SU-DHL-6 (cell line): ENCODE measurements around the gene HOXD10.

Experiments
- H2AFZ ChIP-seq: fragments of 200-600 bp; sonication (generic); 2 replicates; pipeline ENCODE4 v1.6.1; 2014; ENCODE audit warnings: low read depth, mild to moderate bottlenecking, moderate library complexity, mixed read lengths, antibody characterized with exemption, low read length; ENCODE audit not compliant: severe bottlenecking
- H3F3A ChIP-seq: fragments of 200-600 bp; shearing (Covaris generic); 2 replicates; pipeline ENCODE4 v1.6.0; 2016; ENCODE audit warnings: antibody characterized with exemption, mild to moderate bottlenecking; ENCODE audit not compliant: insufficient read depth
- H3K27ac ChIP-seq: fragments of 200-600 bp; sonication (generic); 2 replicates; pipeline ENCODE4 v1.5.1; 2016; ENCODE audit warnings: low read depth, mild to moderate bottlenecking, low read length, moderate library complexity, mixed read lengths
- H3K27me3 ChIP-seq: fragments of 200-600 bp; sonication (generic), shearing (Covaris generic); 2 replicates; pipeline ENCODE4 v1.6.0; 2014; ENCODE audit warnings: mild to moderate bottlenecking, low read length
- H3K36me3 ChIP-seq: fragments of 200-600 bp; sonication (generic); 2 replicates; pipeline ENCODE4 v1.6.1; 2014; ENCODE audit warnings: mild to moderate bottlenecking, low read length, mixed read lengths
- H3K4me2 ChIP-seq: fragments of 300-600, 200-600 bp; shearing (Covaris generic), sonication (generic); 2 replicates; pipeline ENCODE4 v1.6.0; 2014; ENCODE audit warnings: low read length, low read depth, mild to moderate bottlenecking; ENCODE audit not compliant: poor library complexity, severe bottlenecking
- H3K4me3 ChIP-seq: fragments of 200-600 bp; sonication (generic); 2 replicates; pipeline ENCODE4 v1.5.1; 2014; ENCODE audit warnings: antibody characterized with exemption, low read length, mild to moderate bottlenecking, mixed read lengths; ENCODE audit not compliant: insufficient read depth, poor library complexity, severe bottlenecking
- H3K79me2 ChIP-seq: fragments of 200-600 bp; sonication (generic); 2 replicates; pipeline ENCODE4 v1.6.1; 2014; ENCODE audit warnings: mild to moderate bottlenecking, low read length, moderate library complexity; ENCODE audit not compliant: insufficient read depth
- H3K9ac ChIP-seq: fragments of 200-600 bp; sonication (generic); 2 replicates; pipeline ENCODE4 v1.7.0; 2014; ENCODE audit warnings: mild to moderate bottlenecking, low read length
- H3K9me2 ChIP-seq: fragments of 200-600 bp; sonication (generic); replicated peaks from 2 replicates; pipeline ENCODE4 v1.6.1; 2014; ENCODE audit warnings: low read length; ENCODE audit not compliant: insufficient read depth
- H3K9me3 ChIP-seq: fragments of 200-600 bp; sonication (generic); 2 replicates; pipeline ENCODE4 v1.6.1; 2014; ENCODE audit warnings: low read length, mixed read lengths; ENCODE audit not compliant: insufficient read depth
- H4K20me1 ChIP-seq: fragments of 200-600 bp; sonication (generic); 2 replicates; pipeline ENCODE4 v1.6.1; 2014; ENCODE audit warnings: low read depth, mild to moderate bottlenecking, antibody characterized with exemption, low read length, moderate library complexity, mixed read lengths
- CTCF ChIP-seq: fragments of 200-600 bp; sonication (generic); IDR thresholded peaks from one replicate; pipeline ENCODE4 v1.5.1; 2017; ENCODE audit warnings: antibody characterized with exemption, mild to moderate bottlenecking, low read length, moderate library complexity; ENCODE audit not compliant: insufficient read depth, poor library complexity, severe bottlenecking
- EZH2phosphoT487 ChIP-seq: fragments of 200-600 bp; sonication (generic), shearing (Covaris generic); conservative IDR thresholded peaks from 2 replicates; pipeline ENCODE4 v1.6.1; 2018; ENCODE audit warnings: mild to moderate bottlenecking, antibody characterized with exemption, low read length, moderate library complexity, mixed read lengths

The HOXD10 gene

GRCh38 chr2:176128172-176128981, 11.8 kb downstream of the HOXD10 start:
- Histone ChIP-seq H3K9me3 (no peaks in the 10 kb centered on the region), H3K4me3 (no peak overlapping the region), H3K4me2 (no peak overlapping the region), H3F3A (no peaks in the 10 kb centered on the region), H3K9me2 (no peaks in the 10 kb centered on the region), H3K27ac (no peak overlapping the region), H3K36me3 (no peaks in the 10 kb centered on the region), H3K79me2 (no peaks in the 10 kb centered on the region), H3K27me3 (no peaks in the 10 kb centered on the region), H3K9ac (no peak overlapping the region), H4K20me1 (no peaks in the 10 kb centered on the region), H2AFZ (no peak overlapping the region)
- TF ChIP-seq CTCF (no peak), EZH2phosphoT487 (no peak)

GRCh38 chr2:176128982-176129796, 12.6 kb downstream of the HOXD10 start, which contains the start of gene HOXD8:
Gene HOXD8 (plus strand): TSS chr2:176129705. CDS start chr2:176130367, 662 bp downstream.
- no peaks in the 10 kb centered on the region for H3K9me2 ChIP-seq
- H3K79me2 ChIP-seq, result no peaks in the 10 kb centered on the region
- no peaks in the 10 kb centered on the region for H3K27me3 ChIP-seq
- no peak within 1 kb of the TSS for H3K4me2 ChIP-seq
- H3K4me3 ChIP-seq, result no peak within 1 kb of the TSS
- H4K20me1 ChIP-seq, result no peaks in the 10 kb centered on the region
- H3K9ac ChIP-seq, result no peak within 1 kb of the TSS
- no peaks in the 10 kb centered on the region for H3F3A ChIP-seq
- no peak within 1 kb of the TSS for H3K27ac ChIP-seq
- H3K36me3 ChIP-seq, result no peaks in the 10 kb centered on the region
- H3K9me3 ChIP-seq, result no peaks in the 10 kb centered on the region
- TF ChIP-seq EZH2phosphoT487, result no peak
- no peak for TF ChIP-seq CTCF
- H2AFZ ChIP-seq, result no peak within 1 kb of the TSS

GRCh38 chr2:176129813-176130146, 13.2 kb downstream of the HOXD10 start:
- no peaks in the 10 kb centered on the region for H3K79me2 ChIP-seq
- H3K4me3 ChIP-seq, result no peak overlapping the region
- no peaks in the 10 kb centered on the region for H3K9me3 ChIP-seq
- TF ChIP-seq EZH2phosphoT487, result no peak
- TF ChIP-seq CTCF, result no peak
- no peaks in the 10 kb centered on the region for H3K36me3 ChIP-seq
- H3K27ac ChIP-seq, result no peak overlapping the region
- no peak overlapping the region for H3K4me2 ChIP-seq
- no peaks in the 10 kb centered on the region for H3F3A ChIP-seq
- H4K20me1 ChIP-seq, result no peaks in the 10 kb centered on the region
- H3K9me2 ChIP-seq, result no peaks in the 10 kb centered on the region
- H3K9ac ChIP-seq, result no peak overlapping the region
- H3K27me3 ChIP-seq, result no peaks in the 10 kb centered on the region
- no peak overlapping the region for H2AFZ ChIP-seq
